ENCODE results near the gene CLCN7. TPM values are rescaled to one million over a fixed set of nuclear protein-coding genes. Genes with fewer than 3 reads are reported as not detected.
A peak's percentile ranks its signal among the peaks of the same experiment; 100 is the strongest.
"Not testable (repeated sequence)": the region's sequence is repeated elsewhere in the genome, so short reads cannot be mapped to it uniquely, and the experiment has no call there.

The CLCN7 gene
- total RNA-seq, 1 donor from 2014 or later, result 11.5 TPM

DNA sequence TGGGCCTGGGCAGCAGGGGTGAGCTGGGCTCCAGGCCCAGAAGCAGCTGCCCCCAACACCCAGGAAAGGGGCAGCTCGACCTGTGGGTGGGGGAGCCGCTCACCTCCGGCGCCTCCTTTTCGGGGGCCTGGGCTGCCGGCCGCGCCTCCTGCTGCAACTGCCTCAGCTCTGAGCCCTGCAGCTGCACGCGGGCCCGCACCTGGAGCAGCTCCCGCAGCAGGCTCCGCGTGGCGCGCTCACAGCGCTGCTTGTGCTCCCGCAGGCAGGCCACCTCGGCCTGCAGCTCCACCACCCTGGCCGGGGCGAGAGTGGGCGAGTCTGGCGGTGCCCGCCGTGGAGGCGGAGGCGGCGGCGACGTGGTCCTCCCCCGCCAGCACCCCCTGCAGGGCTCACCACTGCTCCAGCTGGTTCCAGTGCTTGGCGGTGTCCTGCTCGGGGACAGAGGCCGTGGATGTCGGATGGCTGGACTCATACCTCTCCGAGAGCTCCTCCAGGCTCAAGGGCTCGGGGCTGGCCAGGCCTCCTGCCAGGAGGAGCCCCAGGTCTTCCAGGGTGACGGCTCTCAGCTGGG, 31.3 kb downstream of the CLCN7 start:
- Mint-ChIP-seq H3K4me1 (no peaks in the 10 kb centered on the region), H3K27me3 (ENCODE audit: insufficient read depth, low read depth) (no peaks in the 10 kb centered on the region), H3K36me3 (no peaks in the 10 kb centered on the region), H3K9me3 (no peaks in the 10 kb centered on the region), H3K4me3 (no peak overlapping the region), H3K27ac (no peak overlapping the region)
- H3K36me3 ChIP-seq, result no peaks in the 10 kb centered on the region
- no peak for TF ChIP-seq EZH2phosphoT487 (IDR thresholded peaks at IDR 0.05)
- no peak for TF ChIP-seq EZH2 (IDR thresholded peaks at IDR 0.05)
- TF ChIP-seq, protein P1, sequence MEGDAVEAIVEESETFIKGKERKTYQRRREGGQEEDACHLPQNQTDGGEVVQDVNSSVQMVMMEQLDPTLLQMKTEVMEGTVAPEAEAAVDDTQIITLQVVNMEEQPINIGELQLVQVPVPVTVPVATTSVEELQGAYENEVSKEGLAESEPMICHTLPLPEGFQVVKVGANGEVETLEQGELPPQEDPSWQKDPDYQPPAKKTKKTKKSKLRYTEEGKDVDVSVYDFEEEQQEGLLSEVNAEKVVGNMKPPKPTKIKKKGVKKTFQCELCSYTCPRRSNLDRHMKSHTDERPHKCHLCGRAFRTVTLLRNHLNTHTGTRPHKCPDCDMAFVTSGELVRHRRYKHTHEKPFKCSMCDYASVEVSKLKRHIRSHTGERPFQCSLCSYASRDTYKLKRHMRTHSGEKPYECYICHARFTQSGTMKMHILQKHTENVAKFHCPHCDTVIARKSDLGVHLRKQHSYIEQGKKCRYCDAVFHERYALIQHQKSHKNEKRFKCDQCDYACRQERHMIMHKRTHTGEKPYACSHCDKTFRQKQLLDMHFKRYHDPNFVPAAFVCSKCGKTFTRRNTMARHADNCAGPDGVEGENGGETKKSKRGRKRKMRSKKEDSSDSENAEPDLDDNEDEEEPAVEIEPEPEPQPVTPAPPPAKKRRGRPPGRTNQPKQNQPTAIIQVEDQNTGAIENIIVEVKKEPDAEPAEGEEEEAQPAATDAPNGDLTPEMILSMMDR (IDR thresholded peaks at IDR 0.05), result no peak
- no peaks in the 10 kb centered on the region for H4K20me1 ChIP-seq (ENCODE audit: low read depth)
- H3K4me2 ChIP-seq, result no peak overlapping the region
- H3K27me3 ChIP-seq, result no peaks in the 10 kb centered on the region
- H3K9ac ChIP-seq, result peak overlapping the region; percentile 27
- no peaks in the 10 kb centered on the region for H3K9me3 ChIP-seq (ENCODE audit: low read depth)
- H2AFZ ChIP-seq (replicated peaks), result no peak overlapping the region
- H3K4me1 ChIP-seq, result no peaks in the 10 kb centered on the region
- no peak overlapping the region for H3K4me3 ChIP-seq
- no peaks in the 10 kb centered on the region for H3F3A ChIP-seq (ENCODE audit: low read depth)
- no peak overlapping the region for H3K27ac ChIP-seq
- no peaks in the 10 kb centered on the region for H3K79me2 ChIP-seq (ENCODE audit: low read depth)
- DNase-seq (ENCODE audit: low spot score), result no peak

DNA sequence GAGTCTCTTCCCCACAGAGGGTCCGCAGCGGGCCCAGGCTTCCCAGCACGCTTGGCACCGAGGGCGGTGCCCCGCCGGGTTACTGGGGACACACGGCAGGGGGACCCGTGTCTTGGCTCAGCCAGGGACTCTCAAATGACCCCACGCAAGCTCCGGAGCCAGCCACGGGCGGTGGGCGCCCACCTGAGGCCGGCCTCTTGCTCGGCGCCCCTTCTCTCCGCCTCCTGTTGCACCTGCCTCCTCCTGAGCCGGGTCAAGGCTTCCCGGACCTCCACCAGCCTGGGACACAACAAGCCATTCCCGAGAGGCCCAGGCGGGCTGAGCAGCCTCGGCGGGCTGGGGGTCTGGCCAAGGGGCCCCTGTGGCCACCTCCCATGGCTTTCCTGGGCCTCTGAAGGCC, 32.1 kb downstream of the CLCN7 start:
- Mint-ChIP-seq H3K4me3 (no peak overlapping the region), H3K9me3 (no peaks in the 10 kb centered on the region), H3K4me1 (no peaks in the 10 kb centered on the region), H3K27ac (no peak overlapping the region), H3K27me3 (ENCODE audit: insufficient read depth, low read depth) (no peaks in the 10 kb centered on the region), H3K36me3 (no peaks in the 10 kb centered on the region)
- no peaks in the 10 kb centered on the region for H3K27me3 ChIP-seq
- no peaks in the 10 kb centered on the region for H4K20me1 ChIP-seq (ENCODE audit: low read depth)
- no peak overlapping the region for H3K27ac ChIP-seq
- H3K4me1 ChIP-seq, result no peaks in the 10 kb centered on the region
- H2AFZ ChIP-seq (replicated peaks), result no peak overlapping the region
- TF ChIP-seq EZH2 (IDR thresholded peaks at IDR 0.05), result no peak
- no peaks in the 10 kb centered on the region for H3K36me3 ChIP-seq
- H3K9ac ChIP-seq, result no peak overlapping the region
- DNase-seq (ENCODE audit: low spot score), result no peak
- no peak overlapping the region for H3K4me2 ChIP-seq
- no peaks in the 10 kb centered on the region for H3F3A ChIP-seq (ENCODE audit: low read depth)
- no peaks in the 10 kb centered on the region for H3K9me3 ChIP-seq (ENCODE audit: low read depth)
- no peak overlapping the region for H3K4me3 ChIP-seq
- H3K79me2 ChIP-seq (ENCODE audit: low read depth), result no peaks in the 10 kb centered on the region

DNA sequence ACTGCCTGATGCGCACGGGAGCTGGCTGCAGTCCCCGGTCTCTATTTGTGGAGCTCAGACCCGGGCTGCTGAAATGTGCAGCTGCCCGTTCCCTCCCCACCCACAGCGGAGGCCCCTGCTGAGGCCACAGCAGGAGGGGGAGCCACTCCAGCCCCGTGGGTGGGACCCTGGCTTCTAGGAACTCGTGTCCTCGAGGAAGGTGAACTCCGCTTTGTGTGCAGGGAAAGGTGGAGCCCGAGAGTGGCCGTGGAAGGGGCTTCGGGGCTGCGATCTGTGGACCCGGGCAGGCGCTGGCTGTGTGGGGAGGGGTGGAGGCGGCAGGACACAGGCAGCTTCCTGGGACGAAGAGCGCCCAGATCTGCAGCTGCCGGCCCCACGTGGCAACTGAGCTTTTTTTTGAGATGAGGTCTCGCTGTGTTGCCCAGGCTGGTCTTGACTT, 33.4 kb downstream of the CLCN7 start:
- Mint-ChIP-seq H3K27me3 (ENCODE audit: insufficient read depth, low read depth) (no peaks in the 10 kb centered on the region), H3K9me3 (no peaks in the 10 kb centered on the region), H3K27ac (no peak overlapping the region), H3K4me3 (no peak overlapping the region), H3K4me1 (no peaks in the 10 kb centered on the region), H3K36me3 (no peaks in the 10 kb centered on the region)
- H3K36me3 ChIP-seq, result no peaks in the 10 kb centered on the region
- H3K27ac ChIP-seq, result no peak overlapping the region
- H3K27me3 ChIP-seq, result no peaks in the 10 kb centered on the region
- no peaks in the 10 kb centered on the region for H3K79me2 ChIP-seq (ENCODE audit: low read depth)
- no peaks in the 10 kb centered on the region for H3K9me3 ChIP-seq (ENCODE audit: low read depth)
- H3K4me1 ChIP-seq, result no peaks in the 10 kb centered on the region
- no peak overlapping the region for H3K4me2 ChIP-seq
- no peak for DNase-seq (ENCODE audit: low spot score)
- no peak overlapping the region for H3K9ac ChIP-seq
- TF ChIP-seq EZH2 (IDR thresholded peaks at IDR 0.05) (no peak), EZH2phosphoT487 (IDR thresholded peaks at IDR 0.05) (no peak)
- H3F3A ChIP-seq (ENCODE audit: low read depth), result no peaks in the 10 kb centered on the region
- no peaks in the 10 kb centered on the region for H4K20me1 ChIP-seq (ENCODE audit: low read depth)
- H2AFZ ChIP-seq (replicated peaks), result no peak overlapping the region
- no peak overlapping the region for H3K4me3 ChIP-seq

DNA sequence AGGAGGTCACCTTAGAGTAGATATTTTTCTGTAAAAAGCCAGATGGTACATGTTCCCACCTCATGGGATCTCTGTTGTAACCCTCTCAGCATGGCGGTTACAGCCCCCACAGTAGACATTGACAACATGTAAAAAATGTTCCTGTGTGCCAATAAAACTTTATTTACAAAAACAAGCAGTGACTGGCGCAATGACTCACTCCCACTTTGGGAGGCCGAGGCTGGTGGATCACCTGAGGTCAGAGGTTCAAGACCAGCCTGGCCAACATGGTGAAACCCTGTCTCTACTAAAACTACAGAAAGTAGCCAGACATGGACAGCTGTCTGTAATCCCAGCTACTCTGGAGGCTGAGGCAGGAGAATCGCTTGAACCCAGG, 35.1 kb downstream of the CLCN7 start:
- not testable (repeated sequence) for H3K4me1 Mint-ChIP-seq; H3K36me3 Mint-ChIP-seq; H3K27ac ChIP-seq; H3K27ac Mint-ChIP-seq; H3K9me3 ChIP-seq (ENCODE audit: low read depth); H3K9ac ChIP-seq; H3K36me3 ChIP-seq; H3F3A ChIP-seq (ENCODE audit: low read depth); H3K79me2 ChIP-seq (ENCODE audit: low read depth); H3K27me3 Mint-ChIP-seq (ENCODE audit: insufficient read depth, low read depth); H3K27me3 ChIP-seq; H3K4me2 ChIP-seq; H2AFZ ChIP-seq (replicated peaks); H4K20me1 ChIP-seq (ENCODE audit: low read depth); H3K4me3 ChIP-seq; DNase-seq (ENCODE audit: low spot score); H3K9me3 Mint-ChIP-seq; H3K4me1 ChIP-seq; H3K4me3 Mint-ChIP-seq

DNA sequence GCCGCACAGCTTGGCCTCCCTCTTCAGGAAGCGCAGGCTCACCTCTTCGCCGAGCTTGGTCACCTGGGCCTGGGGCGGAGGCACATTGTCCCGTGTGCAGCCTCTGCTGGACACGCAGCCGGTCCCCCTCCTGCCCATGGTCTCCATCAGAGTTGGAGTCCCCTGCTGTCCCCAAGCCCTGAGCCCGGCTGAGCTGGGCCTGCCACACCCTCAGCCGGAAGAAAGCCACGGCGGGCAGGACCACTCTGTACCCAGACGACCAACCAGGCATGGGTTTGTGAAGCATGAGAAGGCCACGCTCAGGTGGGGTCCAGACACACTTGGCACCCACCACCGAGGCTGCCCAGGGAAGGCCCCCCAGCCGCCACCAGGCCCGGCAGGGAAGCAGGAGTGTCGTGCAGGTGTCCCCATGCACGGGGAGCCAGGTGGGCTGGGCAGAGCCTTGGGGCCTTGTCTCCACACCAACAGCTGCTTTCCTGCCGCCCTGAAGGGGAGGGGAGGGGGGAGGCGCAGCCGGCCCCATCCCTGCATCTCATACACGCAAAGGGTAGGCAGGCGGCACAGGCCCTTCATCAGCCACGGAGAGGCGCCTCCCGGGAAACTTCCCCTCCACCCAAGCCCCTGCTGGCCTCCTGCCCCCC, 35.6 kb downstream of the CLCN7 start:
- no peak overlapping the region for H3K9ac ChIP-seq

More for the DNA sequence above, 35.6 kb downstream of the CLCN7 start:
- Histone ChIP-seq H3K27ac (no peak overlapping the region), H3K4me2 (no peak overlapping the region), H4K20me1 (ENCODE audit: low read depth) (no peaks in the 10 kb centered on the region), H3K36me3 (no peaks in the 10 kb centered on the region), H3F3A (ENCODE audit: low read depth) (no peaks in the 10 kb centered on the region), H3K4me1 (no peaks in the 10 kb centered on the region), H3K4me3 (no peak overlapping the region), H3K27me3 (no peaks in the 10 kb centered on the region), H3K9me3 (ENCODE audit: low read depth) (no peaks in the 10 kb centered on the region), H3K79me2 (ENCODE audit: low read depth) (no peaks in the 10 kb centered on the region), H2AFZ (replicated peaks) (no peak overlapping the region)
- Mint-ChIP-seq H3K4me1 (no peaks in the 10 kb centered on the region), H3K9me3 (no peaks in the 10 kb centered on the region), H3K36me3 (no peaks in the 10 kb centered on the region), H3K27me3 (ENCODE audit: insufficient read depth, low read depth) (no peaks in the 10 kb centered on the region), H3K4me3 (no peak overlapping the region), H3K27ac (no peak overlapping the region)
- TF ChIP-seq, protein P1 (IDR thresholded peaks at IDR 0.05), result no peak
- TF ChIP-seq EZH2 (IDR thresholded peaks at IDR 0.05) (no peak), EZH2phosphoT487 (IDR thresholded peaks at IDR 0.05) (no peak)
- no peak for DNase-seq (ENCODE audit: low spot score)

All from neural progenitor cell (in vitro differentiated cells).